ENCODE data around the gene TUBE1. TPM values are rescaled to one million over a fixed set of nuclear protein-coding genes. Genes with fewer than 3 reads are reported as not detected.

The TUBE1 gene
- total RNA-seq, 1 experiment from 2014 or later: 11.6 TPM

DNA sequence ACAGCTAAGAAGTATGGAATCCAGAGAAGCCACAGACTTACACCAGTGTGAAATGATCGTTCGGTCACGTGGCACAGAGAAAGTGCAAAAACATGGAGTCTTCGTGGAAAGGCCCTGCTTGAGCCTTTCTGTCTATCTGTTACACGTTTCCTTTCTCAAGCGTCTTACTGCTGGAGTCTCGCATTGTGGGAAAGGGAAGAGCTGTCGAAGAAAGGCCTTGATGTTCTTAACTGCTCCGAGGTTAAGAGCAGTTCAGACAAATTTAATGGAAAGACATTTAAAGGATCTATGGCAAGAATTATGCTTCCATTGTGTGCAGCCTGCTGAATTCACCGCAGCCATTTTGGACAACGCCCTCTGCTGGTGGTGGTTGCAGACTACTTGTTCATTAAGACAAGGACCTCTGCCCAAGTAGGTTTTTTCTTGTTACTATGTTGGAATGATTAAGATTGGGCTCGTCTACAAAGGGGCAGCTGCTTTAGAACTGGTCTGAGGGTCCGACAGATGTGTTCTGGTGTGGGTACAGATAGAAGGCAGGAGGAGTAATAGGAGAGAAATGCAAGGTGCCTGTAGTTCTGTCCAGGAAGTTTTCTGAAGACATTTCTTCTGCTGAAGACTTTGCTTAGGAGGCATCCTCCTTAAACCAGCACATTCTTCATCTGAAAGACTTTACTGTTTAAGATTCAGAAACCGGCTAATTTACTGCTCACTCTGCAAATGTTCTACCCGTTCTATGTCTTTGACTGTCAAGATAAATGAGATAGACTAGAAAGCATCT, 58.0 kb downstream of the TUBE1 start:
- Histone ChIP-seq H4K91ac (ENCODE audit: insufficient read length, low read depth, low read length) (no peak overlapping the region), H2BK20ac (ENCODE audit: low read depth, low read length, poor library complexity, severe bottlenecking) (no peak overlapping the region), H3K4me1 (ENCODE audit: insufficient read depth, low read length) (no peaks in the 10 kb centered on the region; the same call in 1 of the 2 replicates), H2AFZ (ENCODE audit: low read length) (peak overlapping the region; percentile 92), H3K9me3 (ENCODE audit: control insufficient read depth, low read depth, low read length) (no peaks in the 10 kb centered on the region), H3K14ac (ENCODE audit: insufficient read depth, low read length) (no peak overlapping the region), H4K8ac (replicated peaks; ENCODE audit: insufficient read length, low read depth, low read length) (no peak overlapping the region), H3K27me3 (ENCODE audit: insufficient read depth, low read length) (no peaks in the 10 kb centered on the region), H2BK12ac (ENCODE audit: insufficient read length, low read depth, low read length) (no peak overlapping the region), H2BK120ac (ENCODE audit: low read depth, low read length, poor library complexity, severe bottlenecking) (no peak overlapping the region), H3K4me2 (ENCODE audit: insufficient read depth, insufficient read length, low read length) (no peak overlapping the region), H3K23ac (ENCODE audit: insufficient read length, low read depth, low read length) (no peak overlapping the region), H3K9ac (ENCODE audit: extremely low read depth, insufficient read length, low read length) (no peak overlapping the region), H2BK5ac (ENCODE audit: insufficient read length, low read length) (no peak overlapping the region), H3K27ac (ENCODE audit: insufficient read length, low read depth, low read length) (no peak overlapping the region), H3K23me2 (ENCODE audit: insufficient read length, low read depth, low read length, poor library complexity, severe bottlenecking) (no peaks in the 10 kb centered on the region), H3K56ac (ENCODE audit: insufficient read length, low read depth, low read length) (no peak overlapping the region), H4K5ac (ENCODE audit: insufficient read length, low read depth, low read length) (no peak overlapping the region), H2AK5ac (ENCODE audit: insufficient read length, low read length) (no peak overlapping the region), H4K20me1 (ENCODE audit: control insufficient read depth, insufficient read depth, insufficient read length) (no peaks in the 10 kb centered on the region), H3K79me2 (ENCODE audit: insufficient read depth, low read length) (no peaks in the 10 kb centered on the region), H3K4ac (ENCODE audit: low read depth, low read length) (no peak overlapping the region), H3K18ac (ENCODE audit: insufficient read length, low read depth, low read length) (no peak overlapping the region), H3K79me1 (ENCODE audit: insufficient read depth, low read depth, low read length, poor library complexity, severe bottlenecking) (no peaks in the 10 kb centered on the region), H2BK15ac (ENCODE audit: low read depth, low read length) (no peak overlapping the region), H3T11ph (ENCODE audit: low read length) (no peak overlapping the region)
- Mint-ChIP-seq H3K9me3 (peaks cover 0 to 4% of the 10 kb centered on the region in 2 experiments; a peak in 2 of 5 replicates), H3K27ac (peak overlapping the region in 1 of 3 experiments; percentile 42; a peak in 1 of 7 replicates), H3K36me3 (ENCODE audit: insufficient read depth in 1 of 3, low read depth in 3 of 3) (peaks cover 0 to 4% (median 0%) of the 10 kb centered on the region in 3 experiments; a peak in 2 of 7 replicates), H3K27me3 (ENCODE audit: low read depth) (peaks cover 6% of the 10 kb centered on the region), H3K4me1 (peaks cover 7 to 9% of the 10 kb centered on the region in 2 experiments; a peak in 3 of 4 replicates), H3K4me3 (no peak overlapping the region)
- TF ChIP-seq, protein P1, sequence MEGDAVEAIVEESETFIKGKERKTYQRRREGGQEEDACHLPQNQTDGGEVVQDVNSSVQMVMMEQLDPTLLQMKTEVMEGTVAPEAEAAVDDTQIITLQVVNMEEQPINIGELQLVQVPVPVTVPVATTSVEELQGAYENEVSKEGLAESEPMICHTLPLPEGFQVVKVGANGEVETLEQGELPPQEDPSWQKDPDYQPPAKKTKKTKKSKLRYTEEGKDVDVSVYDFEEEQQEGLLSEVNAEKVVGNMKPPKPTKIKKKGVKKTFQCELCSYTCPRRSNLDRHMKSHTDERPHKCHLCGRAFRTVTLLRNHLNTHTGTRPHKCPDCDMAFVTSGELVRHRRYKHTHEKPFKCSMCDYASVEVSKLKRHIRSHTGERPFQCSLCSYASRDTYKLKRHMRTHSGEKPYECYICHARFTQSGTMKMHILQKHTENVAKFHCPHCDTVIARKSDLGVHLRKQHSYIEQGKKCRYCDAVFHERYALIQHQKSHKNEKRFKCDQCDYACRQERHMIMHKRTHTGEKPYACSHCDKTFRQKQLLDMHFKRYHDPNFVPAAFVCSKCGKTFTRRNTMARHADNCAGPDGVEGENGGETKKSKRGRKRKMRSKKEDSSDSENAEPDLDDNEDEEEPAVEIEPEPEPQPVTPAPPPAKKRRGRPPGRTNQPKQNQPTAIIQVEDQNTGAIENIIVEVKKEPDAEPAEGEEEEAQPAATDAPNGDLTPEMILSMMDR (conservative IDR thresholded peaks at IDR 0.05): peak; percentile 87
- peak; percentile 79 for DNase-seq
- WGBS (ENCODE audit: extremely low coverage, insufficient read length, low lambda C conversion rate): no CpG with 5 or more reads among the region's 15 CpGs

All from H9 (cell line).